CD4-positive, alpha-beta T cell (primary cell): ENCODE results near the gene PCBP1. TPM values are rescaled to one million over a fixed set of nuclear protein-coding genes. Genes with fewer than 3 reads are reported as not detected.

Experiments
- ATAC-seq: fragments of 200-7000 bp; cut with Tn5 transposase; one replicate; pipeline ENCODE4 v1.10.0; 2022; ENCODE audit warnings: mild to moderate bottlenecking; ENCODE audit not compliant: poor library complexity
- CTCF ChIA-PET: fragments of 350-600 bp; sonication (Branson Sonifier 250); formaldehyde crosslinking; loops from one replicate; lab custom pipeline; 2021; ENCODE audit warnings: antibody characterized with exemption, inconsistent platforms; lab: Charles Lee
- POLR2A ChIA-PET: fragments of 350-600 bp; sonication (Branson Sonifier 250); formaldehyde crosslinking; loops from one replicate; lab custom pipeline; 2021; ENCODE audit warnings: antibody characterized with exemption, inconsistent platforms; lab: Charles Lee
- DNase-seq, 14 experiments: peaks; one replicate each; pipeline ENCODE4 v3.0.0-alpha.2; 2013 to 2020; ENCODE audit warnings: mixed read lengths in 2 of 14
- H3K27ac ChIP-seq, 2 donors: one replicate each; pipeline versions ENCODE4 v1.5.1 to v1.7.0; 2013; ENCODE audit warnings: low read length in 2 of 2, low read depth in 1 of 2, mild to moderate bottlenecking in 1 of 2
- H3K27me3 ChIP-seq, 2 experiments: 1 replicate in 1 of 2; 2 replicates in 1 of 2; pipeline versions ENCODE4 v1.6.1 to v1.7.0; 2013; ENCODE audit warnings: low read length in 2 of 2, control low read depth in 1 of 2, mild to moderate bottlenecking in 1 of 2, moderate library complexity in 1 of 2; ENCODE audit not compliant: insufficient read depth in 2 of 2, control insufficient read depth in 1 of 2
- H3K36me3 ChIP-seq: one replicate; pipeline ENCODE4 v1.6.1; 2013; ENCODE audit warnings: low read length, control low read depth; ENCODE audit not compliant: insufficient read depth
- H3K4me1 ChIP-seq: one replicate; pipeline ENCODE4 v1.6.1; 2013; ENCODE audit warnings: low read length, control low read depth; ENCODE audit not compliant: insufficient read depth
- H3K4me3 ChIP-seq: one replicate; pipeline ENCODE4 v1.5.1; 2013; ENCODE audit warnings: mild to moderate bottlenecking, low read length, moderate library complexity
- H3K9me3 ChIP-seq, 2 experiments: 1 replicate in 1 of 2; 2 replicates in 1 of 2; pipeline versions ENCODE4 v1.6.1 to v1.7.0; 2013; ENCODE audit warnings: low read length in 2 of 2, mild to moderate bottlenecking in 2 of 2, control low read depth in 1 of 2, moderate library complexity in 1 of 2; ENCODE audit not compliant: control insufficient read depth in 1 of 2, insufficient read depth in 1 of 2
- H3K27ac Mint-ChIP-seq: one replicate; pipeline ENCODE4 v1.8.0; 2020; ENCODE audit warnings: mixed read lengths
- H3K27me3 Mint-ChIP-seq: one replicate; pipeline ENCODE4 v1.8.0; 2021; ENCODE audit warnings: mixed read lengths
- H3K36me3 Mint-ChIP-seq: one replicate; pipeline ENCODE4 v1.8.0; 2021; ENCODE audit warnings: low read depth, mixed read lengths
- H3K4me1 Mint-ChIP-seq: one replicate; pipeline ENCODE4 v1.8.0; 2021; ENCODE audit warnings: low read depth, mixed read lengths
- H3K4me3 Mint-ChIP-seq: one replicate; pipeline ENCODE4 v1.8.0; 2020; ENCODE audit warnings: mild to moderate bottlenecking, mixed read lengths
- H3K9me3 Mint-ChIP-seq: one replicate; pipeline ENCODE4 v1.8.0; 2020; ENCODE audit warnings: mixed read lengths
- intact Hi-C, 2 experiments: fragments of 100-400 bp; cut with DNase I in 1 of 2; cut with micrococcal nuclease in 1 of 2; formaldehyde crosslinking; loops; one replicate each; pipeline versions ENCODE4 v1.15.1 to v1.9.0; 2023 to 2025; cut with DNase I, micrococcal nuclease
- total RNA-seq, 174 experiments: library from RNA in 2 of 174; stranded (reverse) in 2 of 174; gene quantifications; one replicate each; pipeline ENCODE4 v1.2.3 and lab custom pipeline; 2021 to 2026
- TF ChIP-seq, protein P1 (sequence below): fragments of 200-600 bp; IDR thresholded peaks from one replicate; pipeline ENCODE4 v1.8.0; 2022; ENCODE audit warnings: antibody characterized with exemption, mild to moderate bottlenecking

PCBP1 gene
- total RNA-seq, 2 experiments from 2014 or later = 228 to 233 TPM

DNA sequence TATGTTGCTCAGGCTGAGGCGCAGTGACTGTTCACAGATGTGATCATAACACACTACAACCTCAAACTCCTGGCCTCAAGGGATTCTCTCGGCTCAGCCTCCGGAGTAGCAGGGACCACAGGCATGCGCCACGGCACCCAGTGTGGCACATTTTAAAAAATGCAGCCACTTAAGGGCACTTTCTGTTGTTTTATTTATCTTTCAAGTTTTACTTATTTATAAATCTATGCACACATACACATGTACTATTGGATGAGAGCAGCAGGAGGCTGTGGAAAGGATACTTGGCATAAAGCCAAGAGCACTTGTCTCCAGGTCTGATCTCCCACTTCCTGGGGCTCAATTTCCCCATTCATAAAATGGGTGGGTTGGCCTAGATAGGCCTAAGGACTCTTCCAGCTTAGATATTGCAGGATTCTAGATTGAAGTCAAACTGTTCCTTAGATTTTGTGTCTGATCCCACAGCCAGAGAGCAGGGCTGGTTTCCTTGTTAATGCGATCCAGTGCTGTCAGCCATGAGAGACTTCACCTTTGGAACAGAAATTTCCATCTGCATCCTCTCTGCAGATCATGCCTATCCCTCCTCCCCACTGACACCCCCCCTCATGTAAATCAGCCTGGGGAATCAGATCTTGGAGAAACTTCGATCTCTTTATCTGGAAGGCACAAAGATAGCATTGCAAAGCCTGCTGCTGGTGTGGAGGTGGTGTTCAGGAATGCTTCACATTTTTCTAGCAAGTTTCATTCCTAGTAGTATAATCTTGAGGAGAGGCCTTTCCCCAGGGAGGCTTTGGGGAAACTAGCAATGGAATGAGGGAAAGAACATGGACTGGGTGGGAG is 24.7 kb downstream of the PCBP1 start:
- Mint-ChIP-seq H3K4me1 (peaks cover 68% of the 10 kb centered on the region), H3K27me3 (no peaks in the 10 kb centered on the region), H3K36me3 (no peaks in the 10 kb centered on the region), H3K27ac (peak overlapping the region; percentile 63), H3K9me3 (no peaks in the 10 kb centered on the region), H3K4me3 (no peak overlapping the region)
- TF ChIP-seq, protein P1, sequence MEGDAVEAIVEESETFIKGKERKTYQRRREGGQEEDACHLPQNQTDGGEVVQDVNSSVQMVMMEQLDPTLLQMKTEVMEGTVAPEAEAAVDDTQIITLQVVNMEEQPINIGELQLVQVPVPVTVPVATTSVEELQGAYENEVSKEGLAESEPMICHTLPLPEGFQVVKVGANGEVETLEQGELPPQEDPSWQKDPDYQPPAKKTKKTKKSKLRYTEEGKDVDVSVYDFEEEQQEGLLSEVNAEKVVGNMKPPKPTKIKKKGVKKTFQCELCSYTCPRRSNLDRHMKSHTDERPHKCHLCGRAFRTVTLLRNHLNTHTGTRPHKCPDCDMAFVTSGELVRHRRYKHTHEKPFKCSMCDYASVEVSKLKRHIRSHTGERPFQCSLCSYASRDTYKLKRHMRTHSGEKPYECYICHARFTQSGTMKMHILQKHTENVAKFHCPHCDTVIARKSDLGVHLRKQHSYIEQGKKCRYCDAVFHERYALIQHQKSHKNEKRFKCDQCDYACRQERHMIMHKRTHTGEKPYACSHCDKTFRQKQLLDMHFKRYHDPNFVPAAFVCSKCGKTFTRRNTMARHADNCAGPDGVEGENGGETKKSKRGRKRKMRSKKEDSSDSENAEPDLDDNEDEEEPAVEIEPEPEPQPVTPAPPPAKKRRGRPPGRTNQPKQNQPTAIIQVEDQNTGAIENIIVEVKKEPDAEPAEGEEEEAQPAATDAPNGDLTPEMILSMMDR = no peak
- Histone ChIP-seq H3K36me3 (no peaks in the 10 kb centered on the region), H3K9me3 (no peaks in the 10 kb centered on the region), H3K4me1 (peaks cover 71% of the 10 kb centered on the region), H3K27me3 (no peaks in the 10 kb centered on the region), H3K4me3 (no peak overlapping the region), H3K27ac (peak overlapping the region in 1 of 2 donors; percentile 10)
- DNase-seq = no peak
- ChIA-PET CTCF (interaction anchor here (1.0 kb wide), 1 partner anchor 10 kb away, joined by 5 read pairs; no protein-coding TSS in a partner anchor), POLR2A (interaction anchor here (0.6 to 13.8 kb wide), 3 partner anchors 13 to 25 kb away, joined by 3 to 232 read pairs (median 4); no protein-coding TSS in a partner anchor)
- intact Hi-C loops = no loop called here
- no peak for ATAC-seq

- TF ChIP-seq, protein P1 = no peak
- POLR2A ChIA-PET = interaction anchor here (0.7 to 13.8 kb wide), 5 partner anchors 9 to 26 kb away, joined by 3 to 232 read pairs (median 3); no protein-coding TSS in a partner anchor
- H3K27me3 ChIP-seq = no peaks in the 10 kb centered on the region
- H3K4me3 ChIP-seq = no peak overlapping the region
- H3K27ac Mint-ChIP-seq = peak overlapping the region; percentile 75
- H3K36me3 ChIP-seq = no peaks in the 10 kb centered on the region
- H3K27me3 Mint-ChIP-seq = no peaks in the 10 kb centered on the region
- H3K4me1 ChIP-seq = peaks cover 59% of the 10 kb centered on the region
- intact Hi-C loops = no loop called here
- no peak for DNase-seq
- no peaks in the 10 kb centered on the region for H3K9me3 Mint-ChIP-seq
- no peaks in the 10 kb centered on the region for H3K9me3 ChIP-seq
- H3K36me3 Mint-ChIP-seq = no peaks in the 10 kb centered on the region
- H3K4me3 Mint-ChIP-seq = no peak overlapping the region
- peaks cover 65% of the 10 kb centered on the region for H3K4me1 Mint-ChIP-seq
- CTCF ChIA-PET = interaction anchor here (1.0 kb wide), 1 partner anchor 8 kb away, joined by 5 read pairs; no protein-coding TSS in a partner anchor
- H3K27ac ChIP-seq = no peak overlapping the region
- ATAC-seq = no peak
Observed at GRCh38 chr2:70113359-70114070, 26.2 kb downstream of the PCBP1 start.

- TF ChIP-seq, protein P1 = no peak
- Mint-ChIP-seq H3K27me3 (no peaks in the 10 kb centered on the region), H3K9me3 (no peaks in the 10 kb centered on the region), H3K4me3 (peak overlapping the region; percentile 65), H3K4me1 (peaks cover 62% of the 10 kb centered on the region), H3K36me3 (no peaks in the 10 kb centered on the region), H3K27ac (peak overlapping the region; percentile 64)
- Histone ChIP-seq H3K27me3 (no peaks in the 10 kb centered on the region), H3K36me3 (no peaks in the 10 kb centered on the region), H3K27ac (no peak overlapping the region), H3K4me1 (peaks cover 44% of the 10 kb centered on the region), H3K9me3 (no peaks in the 10 kb centered on the region), H3K4me3 (no peak overlapping the region)
- CTCF ChIA-PET = interaction anchor here (0.7 to 2.5 kb wide), 4 partner anchors 12 to 45 kb away, joined by 3 to 7 read pairs (median 4); no protein-coding TSS in a partner anchor
- ATAC-seq = peak; percentile 48
- intact Hi-C loops = no loop called here
- POLR2A ChIA-PET = interaction anchor here (0.5 to 13.8 kb wide), 11 partner anchors 9 to 1878 kb away, joined by 3 to 232 read pairs (median 11); partner anchors contain the start of gene PCBP1
- DNase-seq = peak in 3 of 14 experiments; percentile 47 to 55 (median 54)
Observed at GRCh38 chr2:70115646-70116442, 28.6 kb downstream of the PCBP1 start.
